A172 (cell line): Measurements from ENCODE around the gene MAPK1. TPM values are rescaled to one million over a fixed set of nuclear protein-coding genes. Genes with fewer than 3 reads are reported as not detected.
"Not testable (repeated sequence)": the region's sequence is repeated elsewhere in the genome, so short reads cannot be mapped to it uniquely, and the experiment has no call there.

Experiments
- DNase-seq: peaks from one replicate; pipeline ENCODE4 v3.0.0-alpha.2; 2015; ENCODE audit warnings: low spot score
- total RNA-seq: library from RNA; depleted of rRNA; stranded (reverse); fragments of >200 nt; shearing (Covaris generic); gene quantifications from 2 replicates; pipeline ENCODE4 v1.2.3, GENCODE V29; 2014; rRNA removed

Gene MAPK1
- total RNA-seq, result 40.6 and 41.2 TPM in 2 replicates

- DNase-seq, result peak; percentile 58
These were observed at the start of gene MAPK1 for GRCh38 chr22:21867528-21868266. Gene MAPK1 (minus strand): TSS chr22:21867645. CDS start chr22:21867440, 205 bp downstream.

DNA sequence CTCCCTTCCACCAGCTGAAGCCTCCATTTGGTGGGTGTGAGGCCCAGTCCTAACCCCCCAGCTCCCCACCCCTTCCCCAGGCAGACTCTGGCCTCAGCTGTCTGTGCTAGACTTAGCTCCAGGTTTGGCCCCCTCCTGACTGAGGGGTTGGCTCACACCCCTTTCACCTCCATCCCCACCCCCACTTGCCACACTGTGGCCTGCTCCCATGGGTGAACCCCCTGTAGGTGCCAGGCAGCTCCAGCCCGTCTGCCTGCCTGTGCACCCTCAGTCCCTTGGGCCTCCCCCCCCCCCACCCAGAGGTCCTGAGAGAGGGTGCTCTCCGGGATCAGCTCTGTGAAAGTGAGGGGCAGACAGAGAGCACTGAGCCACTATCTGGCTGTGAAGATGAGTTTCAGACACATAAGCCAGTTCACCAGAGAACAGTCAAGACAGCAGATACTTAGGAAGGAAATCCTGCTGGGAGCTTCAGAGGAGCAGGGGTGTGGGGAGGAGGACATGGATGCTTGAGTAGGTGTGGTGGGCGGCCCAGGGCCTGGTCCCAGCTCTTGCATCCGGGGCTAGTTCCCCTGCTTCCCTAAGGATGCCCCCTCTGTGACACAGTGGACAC is 49.0 kb upstream of the MAPK1 start:
- no peak for DNase-seq

- DNase-seq, result no peak
These were observed 48.3 kb upstream of the MAPK1 start for GRCh38 chr22:21915624-21916308.

DNA sequence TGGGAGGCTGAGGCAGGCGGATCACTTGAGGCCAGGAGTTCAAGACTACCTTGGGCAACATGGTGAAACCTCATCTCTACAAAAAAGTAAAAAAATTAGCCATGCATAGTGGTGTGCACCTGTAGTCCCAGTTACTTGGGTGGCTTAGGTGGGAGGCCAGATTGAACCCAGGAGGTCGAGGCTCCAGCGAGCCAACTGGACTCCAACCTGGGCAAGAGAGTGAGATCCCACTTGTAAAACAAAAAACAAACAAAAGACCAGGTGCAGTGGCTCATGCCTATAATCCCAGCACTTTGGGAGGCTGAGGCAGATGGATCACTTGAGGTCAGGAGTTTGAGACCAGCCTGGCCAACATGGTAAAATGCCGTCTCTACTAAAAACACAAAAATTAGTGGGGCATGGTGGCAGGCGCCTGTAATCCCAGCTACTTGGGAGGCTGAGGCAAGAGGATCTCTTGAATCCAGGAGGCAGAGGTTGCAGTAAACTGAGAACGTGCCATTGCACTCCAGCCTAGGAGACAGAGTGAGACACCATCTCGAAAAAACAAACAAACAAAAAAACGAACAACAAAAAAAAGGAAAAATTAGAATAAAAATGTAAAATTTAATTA is 46.7 kb upstream of the MAPK1 start:
- DNase-seq, result not testable (repeated sequence)

GRCh38 chr22:21910367-21910766 is 42.9 kb upstream of the MAPK1 start:
- not testable (repeated sequence) for DNase-seq

DNA sequence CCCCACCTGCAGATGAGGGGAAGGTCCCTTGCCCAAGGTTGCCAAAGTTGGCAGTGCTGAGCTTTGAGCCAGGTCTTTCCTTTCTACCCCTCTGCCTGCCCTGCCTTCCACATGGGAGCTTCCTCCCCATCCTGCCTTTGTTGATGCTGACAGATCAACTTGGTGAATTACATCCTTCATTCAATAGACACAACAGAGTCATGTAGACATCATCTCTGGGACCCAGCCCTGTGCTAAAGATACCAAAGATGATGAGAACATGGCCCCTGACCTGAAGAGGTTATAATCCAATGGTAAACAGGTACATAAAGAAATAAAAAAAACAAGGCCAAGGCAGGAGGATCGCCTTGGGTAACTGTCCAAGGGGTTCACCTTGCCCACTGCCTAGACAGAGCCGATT is 42.4 kb upstream of the MAPK1 start:
- DNase-seq, result no peak

DNA sequence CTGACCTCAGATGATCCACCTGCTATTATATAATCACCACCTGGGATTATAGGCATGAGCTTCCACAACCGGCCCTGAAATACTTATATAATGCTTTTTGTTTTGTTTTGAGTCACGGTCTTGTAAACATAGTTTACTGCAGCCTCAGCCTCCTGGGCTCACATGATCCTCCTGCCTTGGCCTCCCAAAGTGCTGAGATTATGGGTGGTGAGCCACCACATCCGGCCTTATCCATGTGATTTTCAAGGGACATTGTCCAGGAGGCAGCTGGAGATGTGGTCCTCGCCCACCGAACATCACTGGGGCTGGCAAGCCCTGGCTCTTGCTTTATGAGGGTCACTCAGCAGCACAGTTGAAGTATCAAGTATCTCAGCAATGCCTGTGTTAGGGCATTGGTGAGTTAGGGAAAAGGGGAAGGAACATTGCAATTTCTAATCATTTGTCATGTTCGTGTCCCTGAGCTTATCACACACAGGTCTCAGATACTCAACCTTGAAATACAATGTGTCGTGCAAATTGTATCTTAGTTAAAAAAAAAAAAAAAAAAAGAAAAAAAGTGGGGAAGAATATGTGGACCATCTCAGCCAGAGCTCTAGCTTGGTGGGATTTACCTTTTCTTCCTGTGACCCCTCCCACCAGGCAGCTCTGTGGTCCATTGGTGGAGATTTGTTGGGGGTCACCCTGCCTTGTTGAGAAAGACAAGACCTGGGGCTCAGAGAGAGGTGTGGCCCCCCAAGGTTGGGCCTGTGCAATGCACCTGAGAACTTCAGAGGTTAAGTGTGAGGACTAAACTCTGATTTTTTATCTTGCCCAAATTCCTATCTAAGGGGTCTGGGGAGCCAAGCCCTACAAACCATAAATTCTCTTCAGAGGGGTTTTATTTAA is 40.4 kb upstream of the MAPK1 start:
- no peak for DNase-seq

DNA sequence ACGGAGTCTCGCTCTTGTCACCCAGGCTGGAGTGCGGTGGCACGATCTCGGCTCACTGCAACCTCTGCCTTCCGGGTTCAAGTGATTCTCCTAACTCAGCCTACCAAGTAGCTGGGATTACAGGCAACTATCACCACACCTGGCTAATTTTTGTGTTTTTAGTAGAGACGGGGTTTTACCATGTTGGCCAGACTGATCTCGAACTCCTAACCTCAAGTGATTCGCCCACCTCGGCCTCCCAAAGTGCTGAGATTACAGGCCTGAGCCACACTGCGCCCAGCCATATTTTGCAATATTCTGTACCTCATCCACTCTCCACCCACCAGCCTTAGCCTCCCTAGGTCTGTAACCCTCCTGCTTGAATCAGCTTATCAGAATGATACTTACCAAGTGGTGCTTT is 37.8 kb upstream of the MAPK1 start:
- DNase-seq, result not testable (repeated sequence)

DNA sequence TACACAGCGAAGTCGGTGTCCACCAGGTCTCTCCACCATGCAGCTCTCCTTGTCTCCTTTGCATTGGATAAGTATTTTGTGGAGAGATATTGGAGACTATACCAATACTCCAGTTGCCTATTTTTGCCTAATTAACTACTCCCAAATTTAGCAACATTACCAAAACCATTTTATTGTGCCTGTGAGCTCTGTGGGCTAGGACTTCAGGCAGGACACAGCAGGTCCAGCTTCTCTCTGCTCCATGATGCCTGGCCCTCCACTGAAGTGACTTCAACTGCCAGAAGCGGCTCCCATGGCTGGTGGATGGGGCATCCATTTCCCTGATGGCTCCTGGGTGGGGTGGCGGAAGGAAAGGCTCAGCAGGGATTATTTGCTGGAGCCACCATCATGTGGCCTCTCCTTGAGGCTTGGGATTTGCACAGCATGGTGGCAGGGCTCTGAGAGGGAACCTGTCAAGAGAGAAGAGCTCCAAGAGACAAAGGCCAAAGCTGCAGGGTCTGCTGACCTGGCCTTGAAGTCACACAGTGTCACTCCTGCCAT is 36.9 kb upstream of the MAPK1 start:
- DNase-seq, result no peak

- no peak for DNase-seq
These were observed 35.8 kb upstream of the MAPK1 start for GRCh38 chr22:21903283-21903682.

GRCh38 chr22:21902296-21903087 is 35.0 kb upstream of the MAPK1 start:
- no peak for DNase-seq

DNA sequence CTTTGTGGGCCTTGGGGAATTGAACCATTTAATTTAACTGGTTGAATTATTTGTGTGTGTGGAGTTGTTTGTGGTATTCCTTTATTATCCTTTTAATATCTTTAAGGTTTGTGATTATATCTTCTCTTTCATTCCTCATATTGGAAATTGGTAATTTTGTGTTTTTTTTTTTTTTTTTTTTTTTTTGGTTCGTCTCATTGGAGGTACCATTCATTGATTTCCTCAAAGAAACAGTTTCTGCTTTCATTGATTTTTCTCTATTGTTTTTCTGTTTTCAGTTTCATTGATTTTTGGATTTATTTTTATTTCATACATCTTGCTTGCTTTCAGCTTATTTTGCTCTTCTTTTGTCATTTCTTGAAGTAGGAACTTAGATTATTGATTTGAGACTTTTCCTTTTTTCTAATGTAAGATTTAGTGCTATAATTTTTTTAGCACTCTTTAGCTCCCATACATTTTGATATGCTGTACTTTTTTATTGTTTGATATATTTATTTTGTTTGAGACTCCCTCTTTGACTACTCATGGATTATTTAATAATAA is 31.0 kb upstream of the MAPK1 start:
- DNase-seq, result no peak

GRCh38 chr22:21896951-21897513 is 29.6 kb upstream of the MAPK1 start:
- DNase-seq, result no peak

DNA sequence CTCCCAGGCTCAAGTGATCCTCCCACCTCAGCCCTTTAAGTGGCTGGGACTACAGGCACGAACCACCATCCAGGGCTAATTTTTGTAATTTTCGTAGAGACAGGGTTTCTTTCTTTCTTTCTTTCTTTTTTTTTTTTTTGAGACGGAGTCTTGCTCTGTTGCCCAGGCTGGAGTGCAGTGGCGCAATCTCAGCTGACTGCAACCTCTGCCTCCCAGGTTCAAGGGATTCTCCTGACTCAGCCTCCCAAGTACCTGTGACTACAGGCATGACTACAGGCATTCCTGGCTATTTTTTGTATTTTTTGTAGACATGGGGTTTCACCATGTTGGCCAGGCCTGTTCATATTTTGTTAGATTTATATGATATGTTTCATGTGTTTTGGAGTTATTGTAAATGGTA is 28.8 kb upstream of the MAPK1 start:
- not testable (repeated sequence) for DNase-seq

DNA sequence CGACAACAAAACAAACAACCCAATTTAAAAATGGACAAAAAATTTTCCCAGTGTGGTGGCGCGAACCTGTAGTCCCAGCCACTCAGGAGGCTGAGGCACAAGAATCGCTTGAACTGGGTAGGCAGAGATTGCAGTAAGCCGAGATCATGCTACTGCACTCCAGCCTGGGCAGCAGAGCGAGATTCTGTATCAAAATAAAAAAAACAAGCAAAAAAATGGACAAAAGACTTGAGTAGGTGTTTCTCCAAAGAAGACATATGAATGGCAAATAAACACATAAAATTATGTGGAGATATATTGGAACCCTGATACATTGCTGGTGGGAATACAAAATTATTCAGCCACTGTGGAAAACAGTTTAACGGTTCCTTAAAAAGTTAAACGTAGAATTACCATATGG is 27.4 kb upstream of the MAPK1 start:
- DNase-seq, result no peak

DNA sequence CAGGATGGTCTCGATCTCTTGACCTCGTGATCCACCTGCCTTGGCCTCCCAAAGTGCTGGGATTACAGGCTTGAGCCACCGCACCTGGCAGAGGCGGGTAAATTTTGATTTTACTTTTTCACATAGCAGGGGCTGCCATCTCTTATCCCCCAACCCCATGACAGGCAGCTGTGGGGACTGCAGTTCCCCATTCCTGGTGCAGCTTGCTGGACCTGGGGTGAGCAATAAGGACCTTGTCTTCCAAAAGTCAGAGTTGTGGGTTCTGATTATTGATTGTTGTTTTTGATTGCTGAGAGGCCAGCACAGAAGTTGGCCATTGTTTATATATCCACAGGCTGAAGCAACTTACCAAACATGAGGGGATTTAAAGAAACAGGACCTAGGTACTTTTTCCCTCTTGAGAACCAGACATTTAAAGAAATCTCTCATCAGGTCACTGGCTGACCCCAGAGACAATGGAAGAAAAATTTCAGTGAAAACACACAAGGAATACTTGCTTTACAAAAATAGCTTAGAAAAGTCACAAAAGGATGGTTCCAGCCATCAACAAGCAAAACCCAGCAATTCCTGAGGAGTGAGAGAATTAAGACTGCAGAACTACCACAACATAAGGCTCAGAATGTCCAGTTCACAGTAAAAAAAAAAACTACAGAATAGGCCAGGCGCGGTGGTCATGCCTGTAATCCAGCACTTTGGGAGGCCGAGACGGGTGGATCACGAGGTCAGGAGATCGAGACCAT is 22.0 kb upstream of the MAPK1 start:
- DNase-seq, result no peak

DNA sequence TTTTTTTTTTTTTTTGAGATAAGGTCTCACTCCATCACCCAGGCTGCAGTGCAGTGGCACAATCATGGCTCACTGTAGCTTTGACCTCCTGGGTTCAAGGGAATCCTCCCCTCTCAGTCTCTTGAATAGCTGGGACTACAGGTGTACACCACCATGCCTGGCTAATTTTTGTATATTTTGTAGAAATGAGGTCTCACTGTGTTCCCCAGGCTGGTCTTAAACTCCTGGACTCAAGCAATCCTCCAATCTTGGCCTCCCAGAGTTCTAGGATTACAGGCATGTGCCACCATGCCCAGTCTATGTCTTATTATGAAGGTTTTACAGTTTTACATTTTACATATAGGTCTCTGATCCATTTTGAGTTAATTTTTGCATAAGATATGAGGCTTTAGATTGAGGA is 20.4 kb upstream of the MAPK1 start:
- DNase-seq, result no peak

DNA sequence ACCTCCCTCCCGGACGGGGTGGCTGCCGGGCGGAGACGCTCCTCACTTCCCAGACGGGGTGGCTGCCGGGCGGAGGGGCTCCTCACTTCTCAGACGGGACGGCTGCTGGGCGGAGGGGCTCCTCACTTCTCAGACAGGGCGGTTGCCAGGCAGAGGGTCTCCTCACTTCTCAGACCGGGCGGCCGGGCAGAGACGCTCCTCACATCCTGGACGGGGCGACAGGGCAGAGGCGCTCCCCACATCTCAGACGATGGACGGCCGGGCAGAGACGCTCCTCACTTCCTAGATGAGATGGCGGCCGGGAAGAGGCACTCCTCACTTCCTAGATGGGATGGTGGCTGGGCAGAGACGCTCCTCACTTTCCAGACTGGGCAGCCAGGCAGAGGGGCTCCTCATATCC is 16.5 kb upstream of the MAPK1 start:
- DNase-seq, result not testable (repeated sequence)

- DNase-seq, result not testable (repeated sequence)
These were observed 15.4 kb upstream of the MAPK1 start for GRCh38 chr22:21882754-21883333.
